Measurements from ENCODE around the gene SNRPB2.

SNRPB2 gene

DNA sequence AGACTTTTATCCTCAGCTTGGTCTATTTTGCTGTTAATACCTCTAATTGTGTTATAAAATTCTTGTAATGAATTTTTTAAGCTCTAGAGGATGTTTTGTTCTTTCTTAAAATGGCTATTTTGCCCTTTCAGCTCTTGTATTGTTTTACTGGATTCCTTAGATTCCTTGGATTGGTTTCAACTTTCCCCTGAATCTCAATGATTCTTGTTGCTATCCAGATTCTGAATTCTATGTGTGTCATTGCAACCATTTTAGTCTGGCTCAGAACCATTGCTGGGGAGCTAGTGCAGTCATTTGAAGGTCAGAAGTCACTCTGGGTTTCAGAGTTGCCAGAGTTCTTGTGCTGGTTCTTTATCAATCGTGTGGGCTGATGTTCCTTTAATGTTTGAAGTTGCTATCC is 55.4 kb downstream of the SNRPB2 start:
- DNase-seq (ENCODE audit: low read depth in 1 of 2, low spot score in 1 of 2), result no peak
